B cell (primary cell): ENCODE measurements around the gene HTR2A. TPM values are rescaled to one million over a fixed set of nuclear protein-coding genes. Genes with fewer than 3 reads are reported as not detected.

Experiments
- ATAC-seq: fragments of 200-7000 bp; cut with Tn5 transposase; one replicate; pipeline ENCODE4 v1.10.0; 2021; ENCODE audit warnings: low read depth, mild to moderate bottlenecking, moderate number of reproducible peaks, moderate library complexity
- CTCF ChIA-PET: fragments of 350-600 bp; sonication (Branson Sonifier 250); formaldehyde crosslinking; loops from one replicate; lab custom pipeline; 2021; ENCODE audit warnings: antibody characterized with exemption, inconsistent platforms; lab: Charles Lee
- POLR2A ChIA-PET: fragments of 350-600 bp; sonication (Branson Sonifier 250); formaldehyde crosslinking; loops from one replicate; lab custom pipeline; 2021; ENCODE audit warnings: antibody characterized with exemption; lab: Charles Lee
- DNase-seq: peaks from one replicate; pipeline ENCODE4 v3.0.0; 2013
- H2AFZ ChIP-seq: 2 replicates; pipeline ENCODE4 v1.6.1; 2012; ENCODE audit warnings: mild to moderate bottlenecking, low read depth, low read length; ENCODE audit not compliant: insufficient read depth, poor library complexity, severe bottlenecking
- H3K27ac ChIP-seq, 2 donors: 1 replicate in 1 of 2; 2 replicates in 1 of 2; pipeline ENCODE4 v1.5.1; 2012 to 2013; ENCODE audit warnings: low read length in 2 of 2, mild to moderate bottlenecking in 2 of 2, moderate library complexity in 1 of 2
- H3K27me3 ChIP-seq, 4 experiments: fragments of 200-600 bp in 1 of 4; sonication (generic) in 1 of 4; replicated peaks in 1 of 4; 1 replicate in 2 of 4; 2 replicates in 2 of 4; pipeline versions ENCODE4 v1.6.1 to v1.7.0; 2013 to 2016; ENCODE audit warnings: low read length in 3 of 4, mild to moderate bottlenecking in 2 of 4, mixed read lengths in 1 of 4, moderate library complexity in 1 of 4; ENCODE audit not compliant: insufficient read depth in 4 of 4, control insufficient read depth in 3 of 4; ENCODE audit errors: control extremely low read depth in 1 of 4
- H3K36me3 ChIP-seq, 2 experiments: replicated peaks in 1 of 2; 1 replicate in 1 of 2; 2 replicates in 1 of 2; pipeline versions ENCODE4 v1.6.1 to v1.7.1; 2013; ENCODE audit warnings: low read length in 1 of 2; ENCODE audit not compliant: insufficient read depth in 2 of 2, control insufficient read depth in 1 of 2; ENCODE audit errors: control extremely low read depth in 1 of 2, extremely low read depth in 1 of 2
- H3K4me1 ChIP-seq, 2 donors: fragments of 200-600 bp in 1 of 2; sonication (generic) in 1 of 2; 1 replicate in 1 of 2; 2 replicates in 1 of 2; pipeline versions ENCODE4 v1.5.1 to v1.6.1; 2013 to 2017; ENCODE audit warnings: low read length in 2 of 2; ENCODE audit not compliant: control insufficient read depth in 2 of 2, insufficient read depth in 2 of 2
- H3K4me2 ChIP-seq: replicated peaks from 2 replicates; pipeline ENCODE3; 2012; ENCODE audit warnings: mild to moderate bottlenecking, low read depth, low read length; ENCODE audit not compliant: poor library complexity, severe bottlenecking
- H3K4me3 ChIP-seq, 5 experiments: fragments of 200-600 bp in 1 of 5; sonication (generic) in 1 of 5; 1 replicate in 3 of 5; 2 replicates in 2 of 5; pipeline versions ENCODE4 v1.5.1 to v1.7.0; 2011 to 2016; ENCODE audit warnings: low read length in 4 of 5, mild to moderate bottlenecking in 4 of 5, low read depth in 2 of 5, control low read depth in 1 of 5, moderate library complexity in 1 of 5; ENCODE audit not compliant: insufficient read depth in 1 of 5; ENCODE audit errors: control extremely low read depth in 1 of 5, extremely low read depth in 1 of 5
- H3K79me2 ChIP-seq: fragments of 200-600 bp; sonication (generic); one replicate; pipeline ENCODE4 v1.6.0; 2016; ENCODE audit warnings: low read length; ENCODE audit not compliant: control insufficient read depth, insufficient read depth
- H3K9ac ChIP-seq: fragments of 200-600 bp; sonication (generic); 2 replicates; pipeline ENCODE4 v1.6.1; 2017; ENCODE audit warnings: mild to moderate bottlenecking, low read length, moderate library complexity
- H3K9me3 ChIP-seq, 3 donors: one replicate each; pipeline versions ENCODE4 v1.6.1 to v1.7.1; 2013; ENCODE audit warnings: low read length in 2 of 3; ENCODE audit not compliant: control insufficient read depth in 2 of 3, insufficient read depth in 1 of 3; ENCODE audit errors: control extremely low read depth in 1 of 3
- H4K20me1 ChIP-seq: 2 replicates; pipeline ENCODE4 v1.6.0; 2012; ENCODE audit warnings: mild to moderate bottlenecking, low read length; ENCODE audit not compliant: insufficient read depth, control insufficient read depth, poor library complexity, severe bottlenecking
- H3K27ac Mint-ChIP-seq: one replicate; pipeline ENCODE4 v1.8.0; 2021; ENCODE audit warnings: mixed read lengths
- H3K27me3 Mint-ChIP-seq: one replicate; pipeline ENCODE4 v1.8.0; 2021; ENCODE audit warnings: mixed read lengths
- H3K4me1 Mint-ChIP-seq: one replicate; pipeline ENCODE4 v1.8.0; 2021; ENCODE audit warnings: mixed read lengths
- H3K4me3 Mint-ChIP-seq: one replicate; pipeline ENCODE4 v1.8.0; 2021; ENCODE audit warnings: mixed read lengths
- H3K9me3 Mint-ChIP-seq: one replicate; pipeline ENCODE4 v1.8.0; 2022; ENCODE audit warnings: mixed read lengths; ENCODE audit not compliant: insufficient read depth
- EZH2 ChIP-seq: IDR thresholded peaks from 2 replicates; pipeline ENCODE4 v1.6.1; 2012; ENCODE audit warnings: borderline replicate concordance, low read depth, mild to moderate bottlenecking, moderate library complexity, low read length; ENCODE audit not compliant: insufficient read depth, poor library complexity, severe bottlenecking
- WGBS: methylation state at CpG from one replicate; pipeline ENCODE4 v1.1.5; 2013; ENCODE audit warnings: missing lambda C conversion rate; ENCODE audit not compliant: insufficient coverage; 5-methylcytosine and 5-hydroxymethylcytosine counted together
- intact Hi-C: fragments of 100-400 bp; cut with micrococcal nuclease; formaldehyde crosslinking; loops from one replicate; pipeline ENCODE4 v1.10.0; 2022
- polyA plus RNA-seq: library from polyadenylated mRNA; depleted of rRNA; stranded (reverse); fragments of >200 nt; gene quantifications from 2 replicates; pipeline ENCODE4 v1.2.3, GENCODE V29; 2012
- total RNA-seq, 2 donors: library from RNA; stranded (reverse); fragments of 120-200 nt in 1 of 2; gene quantifications; 1 replicate in 1 of 2; 2 replicates in 1 of 2; pipeline versions ENCODE4 v1.2.3 to v1.2.4, GENCODE V29; 2013 to 2022
- TF ChIP-seq, protein P1 (sequence below): fragments of 200-600 bp; IDR thresholded peaks from one replicate; pipeline ENCODE4 v1.8.0; 2022; ENCODE audit warnings: antibody characterized with exemption, mild to moderate bottlenecking

HTR2A gene
- total and polyA plus RNA-seq, 2 donors (not counting 1 experiment from before 2014, with no cell fraction given), result not detected

DNA sequence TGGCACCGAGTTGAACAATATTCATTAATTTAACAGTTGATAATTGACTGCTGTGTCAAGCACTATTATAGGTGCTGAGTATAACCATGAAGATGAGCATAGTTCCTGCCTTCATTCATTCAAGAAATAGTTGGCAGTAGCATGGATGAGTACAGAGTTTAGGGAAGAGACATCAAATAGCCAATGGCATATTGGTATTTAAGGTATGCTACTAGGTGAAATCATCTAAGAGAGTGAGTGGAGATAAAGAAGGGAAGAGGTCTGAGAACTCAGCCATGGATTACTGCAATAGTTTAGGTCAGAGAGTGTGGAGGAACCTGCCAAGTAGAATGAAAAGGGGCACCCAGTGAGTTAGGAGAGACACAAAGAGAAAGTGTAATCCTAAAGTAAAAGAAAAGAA, 4.9 kb upstream of the HTR2A start:
- no CpG with 5 or more reads among the region's 1 CpG for WGBS
- Histone ChIP-seq H3K4me2 (no peak overlapping the region), H3K9ac (no peak overlapping the region), H2AFZ (no peak overlapping the region), H3K27me3 (no peaks in the 10 kb centered on the region), H4K20me1 (no peaks in the 10 kb centered on the region), H3K4me3 (no peak overlapping the region), H3K36me3 (no peaks in the 10 kb centered on the region), H3K27ac (no peak overlapping the region), H3K79me2 (no peaks in the 10 kb centered on the region), H3K4me1 (peaks cover 0 to under 1% of the 10 kb centered on the region in 2 donors), H3K9me3 (no peaks in the 10 kb centered on the region)
- no peak overlapping the region for H3K27ac Mint-ChIP-seq
- H3K4me1 Mint-ChIP-seq, result peaks cover 2% of the 10 kb centered on the region
- H3K4me3 Mint-ChIP-seq, result no peak overlapping the region
- DNase-seq (no peak), ATAC-seq (no peak)
- POLR2A ChIA-PET, result no interaction called here
- no peak for TF ChIP-seq EZH2
- TF ChIP-seq, protein P1, sequence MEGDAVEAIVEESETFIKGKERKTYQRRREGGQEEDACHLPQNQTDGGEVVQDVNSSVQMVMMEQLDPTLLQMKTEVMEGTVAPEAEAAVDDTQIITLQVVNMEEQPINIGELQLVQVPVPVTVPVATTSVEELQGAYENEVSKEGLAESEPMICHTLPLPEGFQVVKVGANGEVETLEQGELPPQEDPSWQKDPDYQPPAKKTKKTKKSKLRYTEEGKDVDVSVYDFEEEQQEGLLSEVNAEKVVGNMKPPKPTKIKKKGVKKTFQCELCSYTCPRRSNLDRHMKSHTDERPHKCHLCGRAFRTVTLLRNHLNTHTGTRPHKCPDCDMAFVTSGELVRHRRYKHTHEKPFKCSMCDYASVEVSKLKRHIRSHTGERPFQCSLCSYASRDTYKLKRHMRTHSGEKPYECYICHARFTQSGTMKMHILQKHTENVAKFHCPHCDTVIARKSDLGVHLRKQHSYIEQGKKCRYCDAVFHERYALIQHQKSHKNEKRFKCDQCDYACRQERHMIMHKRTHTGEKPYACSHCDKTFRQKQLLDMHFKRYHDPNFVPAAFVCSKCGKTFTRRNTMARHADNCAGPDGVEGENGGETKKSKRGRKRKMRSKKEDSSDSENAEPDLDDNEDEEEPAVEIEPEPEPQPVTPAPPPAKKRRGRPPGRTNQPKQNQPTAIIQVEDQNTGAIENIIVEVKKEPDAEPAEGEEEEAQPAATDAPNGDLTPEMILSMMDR, result no peak
- CTCF ChIA-PET, result no interaction called here
- intact Hi-C loops, result no loop called here
- H3K27me3 Mint-ChIP-seq, result peaks cover 17% of the 10 kb centered on the region
- H3K9me3 Mint-ChIP-seq, result no peaks in the 10 kb centered on the region

DNA sequence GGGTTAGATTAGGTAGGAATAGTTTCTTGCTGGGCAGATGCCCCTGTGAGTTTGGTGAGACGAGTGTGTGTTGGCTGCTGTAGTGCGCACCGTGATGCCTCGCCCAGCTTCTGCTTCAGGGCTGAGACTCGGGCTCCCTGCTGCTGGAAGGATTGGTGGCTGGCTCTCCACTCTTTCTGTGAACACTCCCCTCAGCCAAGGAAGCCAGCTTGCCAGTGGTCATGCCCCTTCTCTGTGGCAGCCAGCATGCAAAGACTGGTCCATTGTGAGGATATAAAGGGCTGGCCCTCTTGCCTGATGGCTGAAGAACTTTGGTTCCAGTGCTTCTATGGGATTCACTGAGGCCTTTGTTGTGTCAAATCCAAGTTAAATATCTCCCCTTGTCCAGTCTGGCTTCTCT, 2.9 kb upstream of the HTR2A start:
- Histone ChIP-seq H3K4me1 (peaks cover 0 to 6% of the 10 kb centered on the region in 2 donors), H3K79me2 (no peaks in the 10 kb centered on the region), H3K4me2 (no peak overlapping the region), H4K20me1 (no peaks in the 10 kb centered on the region), H3K27ac (no peak overlapping the region), H3K9ac (no peak overlapping the region), H3K9me3 (no peaks in the 10 kb centered on the region), H3K36me3 (no peaks in the 10 kb centered on the region), H3K27me3 (no peaks in the 10 kb centered on the region), H3K4me3 (no peak overlapping the region), H2AFZ (no peak overlapping the region)
- DNase-seq, result no peak
- ATAC-seq, result no peak
- peaks cover 29% of the 10 kb centered on the region for H3K27me3 Mint-ChIP-seq
- H3K27ac Mint-ChIP-seq, result no peak overlapping the region
- intact Hi-C loops, result no loop called here
- TF ChIP-seq, protein P1, result no peak
- TF ChIP-seq EZH2, result no peak
- peaks cover 7% of the 10 kb centered on the region for H3K4me1 Mint-ChIP-seq
- CTCF ChIA-PET, result interaction anchor here (0.9 to 1.0 kb wide), 3 partner anchors 11 to 28 kb away, joined by 3 to 4 read pairs (median 3); no protein-coding TSS in a partner anchor
- H3K4me3 Mint-ChIP-seq, result no peak overlapping the region
- no peaks in the 10 kb centered on the region for H3K9me3 Mint-ChIP-seq
- 100% methylated on average over 4 of the region's 5 CpGs for WGBS
- POLR2A ChIA-PET, result no interaction called here
